K562 (cell line): ENCODE measurements around the gene ISG20L2. TPM values are rescaled to one million over a fixed set of nuclear protein-coding genes. Genes with fewer than 3 reads are reported as not detected.

ENCODE experiments used
- AFF4 ChIP-seq: sonication (generic); formaldehyde crosslinking; IDR thresholded peaks from 2 replicates; pipeline ENCODE4 v1.8.0; 2023; ENCODE audit warnings: mild to moderate bottlenecking, missing genetic modification reagents
- ATF3 ChIP-seq, 2 experiments: fragments of 450-650 bp in 1 of 2; sonication (generic) in 1 of 2; formaldehyde crosslinking in 1 of 2; IDR thresholded peaks in 1 of 2; conservative IDR thresholded peaks in 1 of 2; 2 replicates each; pipeline versions ENCODE4 v1.6.1 to v1.8.1; 2016 to 2023; ENCODE audit warnings: mild to moderate bottlenecking in 2 of 2, moderate library complexity in 2 of 2, inconsistent platforms in 1 of 2, missing genetic modification reagents in 1 of 2
- ATF6 ChIP-seq: sonication (generic); formaldehyde crosslinking; IDR thresholded peaks from 2 replicates; pipeline ENCODE4 v1.4.0; 2020; ENCODE audit warnings: mild to moderate bottlenecking, missing genetic modification reagents
- EP300 ChIP-seq: IDR thresholded peaks from 2 replicates; pipeline ENCODE4 v1.6.1; 2012; ENCODE audit warnings: low read length, improper control_type of control experiment
- HCFC1 ChIP-seq: IDR thresholded peaks from 2 replicates; pipeline ENCODE4 v1.6.1; 2012; ENCODE audit warnings: low read depth, low read length, improper control_type of control experiment
- HNRNPL ChIP-seq: fragments of 200-400 bp; formaldehyde crosslinking; IDR thresholded peaks from 2 replicates; pipeline ENCODE4 v1.6.1; 2017; ENCODE audit warnings: low read depth, mild to moderate bottlenecking, low read length
- MTF1 ChIP-seq: fragments of 250-450 bp; sonication (Bioruptor Pico); IDR thresholded peaks from 2 replicates; pipeline ENCODE4 v1.9.0; 2021; ENCODE audit warnings: moderate library complexity, mild to moderate bottlenecking, inconsistent platforms, borderline replicate concordance
- NONO ChIP-seq, 2 experiments: fragments of 200-400 bp in 1 of 2; fragments of 450-650 bp in 1 of 2; formaldehyde crosslinking in 1 of 2; IDR thresholded peaks; 2 replicates each; pipeline ENCODE4 v1.6.1; 2017; ENCODE audit warnings: low read depth in 2 of 2, mild to moderate bottlenecking in 2 of 2, moderate library complexity in 2 of 2, low read length in 1 of 2
- NRF1 ChIP-seq, 2 experiments: fragments of 450-650 bp; IDR thresholded peaks in 1 of 2; conservative IDR thresholded peaks in 1 of 2; 2 replicates each; pipeline ENCODE4 v1.6.1; 2014; ENCODE audit warnings: mild to moderate bottlenecking in 2 of 2
- NUFIP1 ChIP-seq: fragments of 450-650 bp; IDR thresholded peaks from 2 replicates; pipeline ENCODE4 v1.6.1; 2018; ENCODE audit not compliant: partially characterized antibody
- PURB ChIP-seq: sonication (generic); formaldehyde crosslinking; IDR thresholded peaks from 2 replicates; pipeline ENCODE4 v1.9.0; 2021; ENCODE audit warnings: low read depth, mild to moderate bottlenecking, missing genetic modification reagents
- SLC30A9 ChIP-seq: fragments of 250-450 bp; sonication (Bioruptor Pico); IDR thresholded peaks from 2 replicates; pipeline ENCODE4 v1.8.0; 2022; ENCODE audit warnings: mild to moderate bottlenecking, moderate library complexity
- UBTF ChIP-seq, 2 experiments: IDR thresholded peaks; 2 replicates each; pipeline ENCODE4 v1.6.1; 2012; ENCODE audit warnings: improper control_type of control experiment in 2 of 2, low read depth in 2 of 2, low read length in 2 of 2, borderline replicate concordance in 1 of 2
- ZBTB7A ChIP-seq: IDR thresholded peaks from 2 replicates; pipeline ENCODE4 v1.6.1; 2011; ENCODE audit warnings: low read depth, mild to moderate bottlenecking, low read length, moderate library complexity, borderline replicate concordance; ENCODE audit not compliant: control insufficient read depth
- ZNF263 ChIP-seq: sonication (generic); formaldehyde crosslinking; IDR thresholded peaks from 2 replicates; pipeline ENCODE4 v1.8.0; 2022; ENCODE audit warnings: mild to moderate bottlenecking, missing genetic modification reagents, borderline replicate concordance
- polyA plus RNA-seq, 8 experiments: library from polyadenylated mRNA; depleted of rRNA in 4 of 8; stranded (reverse) in 5 of 8; unstranded in 3 of 8; fragments of >200 nt; fragmentation: Nextera tagmentation in 2 of 8; fragmentation: Illumina TruSeq in 1 of 8; extraction: Ambion mirVana in 2 of 8; extraction: Trizol in 1 of 8; gene quantifications; 2 replicates each; pipeline versions ENCODE4 v1.2.1 to v1.2.3, GENCODE V29; 2011 to 2014; ENCODE audit warnings: inconsistent platforms in 1 of 8, missing spikeins in 1 of 8
- total RNA-seq, 7 experiments: library from RNA; depleted of rRNA in 6 of 7; stranded (reverse); fragments of >200 nt in 6 of 7; fragmentation: Illumina TruSeq in 2 of 7; extraction: Trizol in 2 of 7; gene quantifications; 2 replicates each; pipeline versions ENCODE4 v1.2.1 to v1.2.3, GENCODE V29; 2011 to 2021; ENCODE audit warnings: low replicate concordance in 1 of 7

Gene ISG20L2
- total and polyA plus RNA-seq, 9 of the 15 experiments (the other 6 are each of a cell fraction or from before 2014, with no cell fraction given): 21.3 to 130 (median 50.3) TPM

- TF ChIP-seq MTF1 (CRISPR knock-in tag) (no peak), ATF3 (IDR thresholded peaks at IDR 0.05) (no peak), ATF3 (CRISPR knock-in tag; conservative IDR thresholded peaks at IDR 0.05) (no peak), NUFIP1 (no peak), SLC30A9 (CRISPR knock-in tag) (no peak), ATF6 (no peak), ZNF263 (CRISPR knock-in tag) (peak; percentile 40; the same call in 1 of the 2 replicates), ZBTB7A (peak; percentile 79), HNRNPL (no peak), NRF1 (conservative IDR thresholded peaks at IDR 0.05 in 1 of 2, IDR thresholded peaks at IDR 0.05 in 1 of 2) (peak; percentile 54 to 64), NONO (IDR thresholded peaks at IDR 0.05; ENCODE audit: low read depth in 2 of 2, low read length in 1 of 2) (no peak), AFF4 (CRISPR knock-in tag) (peak; percentile 46; the same call in 1 of the 2 replicates), PURB (CRISPR knock-in tag) (no peak), UBTF (IDR thresholded peaks at IDR 0.05; ENCODE audit: borderline replicate concordance in 1 of 2, low read depth in 2 of 2, low read length in 2 of 2) (0 out of 4 replicates have a peak, but pooled peaks of 1 of the 2 experiments have one; percentile 43), HCFC1 (0 out of 2 replicates have a peak, but pooled peaks have one; percentile 11), EP300 (0 out of 2 replicates have a peak, but pooled peaks have one; percentile 12)
Measured at GRCh38 chr1:156689035-156689952, 39.3 kb downstream of the ISG20L2 start (continued).
